HG03196 (cell line): ENCODE measurements around the gene VAV2.

Source experiments
- ATAC-seq: cut with Tn5 transposase; IDR thresholded peaks from one replicate; pipeline ENCODE4 v1.9.1; 2021; ENCODE audit not compliant: unreplicated experiment

Gene VAV2

GRCh38 chr9:133842721-133843227 is 149.3 kb downstream of the VAV2 start:
- ATAC-seq, result no peak

GRCh38 chr9:133842174-133842573 is 149.9 kb downstream of the VAV2 start:
- ATAC-seq, result no peak

- ATAC-seq, result no peak
Observed at GRCh38 chr9:133841167-133841812, 150.8 kb downstream of the VAV2 start.

- ATAC-seq, result no peak
Observed at GRCh38 chr9:133839822-133840329, 152.2 kb downstream of the VAV2 start.

GRCh38 chr9:133838859-133839507 is 153.1 kb downstream of the VAV2 start:
- ATAC-seq, result no peak

DNA sequence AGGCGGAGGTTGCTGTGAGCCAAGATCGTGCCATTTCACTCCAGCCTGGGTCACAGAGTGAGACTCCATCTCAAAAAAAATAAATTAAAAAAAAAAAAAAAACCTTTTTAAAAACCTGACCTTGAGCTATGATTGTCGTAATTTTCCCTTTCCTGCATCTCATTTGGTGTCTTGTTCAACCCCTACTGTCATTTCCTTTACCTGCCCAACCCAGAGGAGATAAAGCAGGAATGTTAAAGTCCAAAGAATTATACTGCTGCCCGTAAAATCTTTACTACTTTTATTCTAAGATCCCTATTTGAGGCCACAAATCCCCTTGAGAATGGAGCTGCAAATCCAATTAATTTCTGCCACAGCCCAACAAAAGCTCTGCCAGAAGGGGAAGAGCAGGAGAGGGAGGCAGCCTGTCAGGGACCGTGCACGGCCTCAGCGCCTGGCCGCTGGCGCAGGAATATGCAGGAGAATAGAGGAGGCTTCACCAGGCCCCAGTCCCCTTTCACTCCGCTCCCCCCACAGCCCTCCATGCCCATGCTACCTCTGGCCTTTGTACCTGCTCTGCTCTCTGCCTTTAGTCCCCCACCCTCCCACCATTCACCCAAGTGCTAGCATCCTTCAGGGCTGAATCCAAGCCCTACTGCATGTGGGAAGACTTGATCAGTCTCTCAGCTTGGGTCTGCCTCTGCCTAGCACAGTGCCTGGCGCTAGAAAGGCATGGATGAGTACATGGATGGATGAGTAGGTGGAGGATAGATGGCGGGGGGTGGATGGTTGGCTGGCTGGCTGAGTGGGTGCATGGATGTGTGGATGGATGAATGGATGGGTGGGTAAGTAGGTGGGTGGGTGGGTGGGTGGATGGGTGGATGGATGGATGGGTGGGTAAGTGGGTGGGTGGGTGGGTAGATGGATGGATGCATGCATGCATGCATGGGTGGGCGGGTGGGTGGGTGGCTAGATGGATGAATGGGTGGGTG is 154.2 kb downstream of the VAV2 start:
- ATAC-seq, result no peak

DNA sequence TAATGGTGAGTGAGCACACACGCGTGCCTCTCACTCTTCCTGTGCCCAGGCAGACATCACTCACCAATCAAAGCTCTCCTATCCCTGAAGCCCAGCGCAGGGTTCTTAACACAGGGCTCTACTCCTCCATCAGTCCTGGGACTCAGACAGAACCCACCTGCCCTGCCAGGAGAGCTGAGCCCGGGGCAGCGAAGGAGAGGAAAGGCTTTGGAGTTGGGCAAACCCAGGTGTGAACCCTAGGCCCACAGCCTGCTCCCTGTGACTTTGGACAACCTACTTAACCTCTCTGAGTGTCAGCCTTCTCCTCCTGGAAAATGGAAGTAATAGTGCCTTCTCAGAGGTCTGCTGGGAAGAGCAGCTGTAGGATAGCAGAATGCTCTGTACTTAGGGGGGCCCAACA is 155.3 kb downstream of the VAV2 start:
- no peak for ATAC-seq

- no peak for ATAC-seq
Observed at GRCh38 chr9:133836001-133836758, 155.9 kb downstream of the VAV2 start.

DNA sequence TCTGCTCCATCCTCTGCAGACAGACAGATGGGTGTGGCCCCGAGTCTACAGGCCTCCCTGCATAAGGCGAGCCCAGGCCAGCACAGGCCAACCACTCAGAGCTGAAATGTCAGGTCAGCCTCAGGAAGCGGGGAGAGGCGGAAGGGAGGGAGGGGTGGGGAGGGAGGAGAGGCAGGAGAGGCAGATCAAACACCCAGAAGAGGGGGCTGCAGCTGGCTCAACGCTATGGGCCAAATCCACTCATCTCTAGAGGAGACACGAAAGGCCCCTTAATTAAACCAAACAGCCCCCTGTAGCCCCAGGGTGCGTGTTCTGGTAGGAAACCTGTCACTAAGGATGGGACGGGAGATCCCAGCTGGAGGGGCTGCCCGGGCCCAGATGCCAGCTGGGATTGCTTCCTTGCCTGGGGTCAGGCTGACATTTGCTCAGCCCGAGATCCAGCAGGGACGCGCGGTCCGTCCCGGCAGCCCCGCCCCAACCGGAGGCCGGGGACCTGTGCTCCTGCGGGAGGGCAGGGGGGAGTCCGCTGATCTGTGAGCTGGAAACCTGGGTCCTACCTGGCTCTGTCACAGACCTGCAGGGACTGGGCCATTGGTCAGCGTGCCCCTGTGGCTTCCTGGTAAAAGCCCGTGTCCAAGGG is 156.7 kb downstream of the VAV2 start:
- no peak for ATAC-seq

- no peak for ATAC-seq
Observed at GRCh38 chr9:133834080-133834976, 157.8 kb downstream of the VAV2 start.

DNA sequence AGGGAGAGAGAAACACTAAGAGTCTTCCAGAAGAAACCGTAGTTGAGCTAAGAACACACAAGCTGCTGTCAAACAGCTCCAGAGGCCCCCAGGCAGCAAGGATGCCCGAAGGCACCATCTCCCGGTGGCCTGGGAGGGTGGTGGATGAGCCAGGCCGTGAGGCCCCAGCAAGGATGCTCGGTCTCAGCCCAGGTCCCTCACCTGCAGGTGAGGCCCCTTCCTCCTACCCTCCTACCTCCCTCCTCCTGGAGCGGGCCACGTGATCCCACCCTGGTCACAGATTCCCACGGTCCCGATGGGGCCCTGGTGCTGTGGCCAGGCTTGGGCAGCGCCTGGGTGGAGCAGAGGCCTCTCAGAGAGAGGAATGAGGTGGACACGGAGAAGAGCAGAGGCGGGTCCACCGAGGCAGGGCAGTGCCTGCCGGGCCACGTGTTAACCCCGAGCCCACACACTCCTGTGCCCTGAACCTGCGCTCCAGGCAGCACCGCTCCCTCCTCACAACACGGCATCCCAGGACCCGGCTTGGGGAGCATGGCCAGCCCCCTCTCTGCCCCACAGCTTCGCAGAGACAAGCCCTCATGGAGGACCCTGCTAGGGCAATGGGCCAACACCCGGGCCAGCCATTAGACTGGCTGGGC is 158.6 kb downstream of the VAV2 start:
- ATAC-seq, result no peak

- ATAC-seq, result no peak
Observed at GRCh38 chr9:133832877-133833276, 159.2 kb downstream of the VAV2 start.

DNA sequence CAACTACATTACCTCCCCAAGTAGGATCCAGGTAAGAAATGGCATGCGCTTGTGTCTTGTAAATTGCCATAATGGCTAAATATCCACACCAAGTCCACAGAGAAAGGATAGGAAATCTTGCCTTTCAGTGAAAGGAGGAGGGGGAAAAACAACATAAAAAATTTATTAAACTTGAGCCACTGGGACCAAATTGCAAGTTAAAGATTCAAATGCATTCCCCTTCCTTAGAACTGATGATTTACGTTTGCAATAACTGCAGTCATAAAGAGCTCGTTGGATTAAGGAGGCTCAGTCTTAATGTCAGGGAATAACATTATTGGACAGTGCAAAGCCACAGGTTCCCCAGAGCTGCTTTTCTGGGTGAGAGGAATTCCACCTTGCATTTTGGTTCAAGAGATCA is 161.4 kb downstream of the VAV2 start:
- ATAC-seq, result no peak

- no peak for ATAC-seq
Observed at GRCh38 chr9:133830310-133830709, 161.8 kb downstream of the VAV2 start.

DNA sequence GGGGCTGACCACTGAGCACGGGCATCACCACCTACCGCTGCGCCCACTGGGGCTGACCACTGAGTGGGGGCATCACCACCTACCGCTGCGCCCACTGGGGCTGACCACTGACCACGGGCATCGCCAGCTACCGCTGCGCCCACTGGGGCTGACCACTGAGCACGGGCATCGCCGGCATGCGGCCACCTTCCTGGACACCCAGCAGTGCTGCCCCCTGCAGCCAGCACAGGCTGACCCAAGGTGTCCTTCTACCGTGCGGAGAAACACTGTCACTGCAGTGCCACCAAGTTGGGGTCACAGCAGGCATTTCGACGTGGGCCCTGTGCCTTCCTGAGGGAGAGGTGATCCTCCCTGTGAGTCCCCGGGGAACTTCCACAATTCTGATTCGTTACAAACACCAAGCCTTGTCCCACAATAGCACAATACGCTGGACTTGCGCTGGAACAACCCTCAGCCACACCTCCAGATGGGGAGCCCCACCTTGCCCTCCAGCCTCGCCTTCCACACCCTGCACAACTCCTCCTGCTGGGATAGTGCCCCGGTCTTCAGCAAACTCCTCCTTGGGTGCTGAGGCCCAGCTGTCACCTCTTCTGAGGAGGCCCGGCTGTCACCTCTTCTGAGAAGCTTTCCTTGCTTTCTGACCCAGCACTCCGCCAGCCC is 163.7 kb downstream of the VAV2 start:
- no peak for ATAC-seq

GRCh38 chr9:133826289-133827085 is 165.6 kb downstream of the VAV2 start:
- ATAC-seq, result no peak

DNA sequence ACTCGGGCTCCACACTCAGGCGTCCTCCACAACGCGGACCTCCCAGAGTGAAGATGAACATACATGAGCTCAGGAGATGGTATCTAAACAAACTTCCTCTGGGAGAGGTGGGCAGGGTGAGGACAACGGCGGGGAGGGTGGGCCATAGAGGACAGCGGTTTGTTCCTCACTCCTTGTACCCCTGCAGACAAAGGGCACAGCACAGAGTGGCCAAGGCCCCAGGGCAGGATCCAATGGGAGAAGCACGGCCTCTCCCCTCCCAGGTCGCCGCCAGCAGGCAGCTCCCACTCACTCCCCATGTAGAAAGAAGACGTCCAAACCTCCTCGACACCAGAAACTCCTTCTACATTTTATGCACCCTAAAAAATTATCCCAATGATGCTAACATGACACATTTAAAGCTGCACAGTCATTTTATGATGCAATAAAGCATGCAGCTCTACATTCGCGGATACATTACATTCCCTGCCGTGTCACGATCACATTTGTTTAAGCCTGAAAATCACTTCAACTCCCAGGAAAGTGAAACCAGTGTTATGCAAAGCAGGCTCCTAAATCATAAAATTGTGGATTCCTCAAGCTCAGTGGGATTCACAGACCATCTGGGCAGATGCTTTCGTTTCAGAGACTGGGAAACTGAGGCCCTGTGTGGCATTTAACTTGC is 166.4 kb downstream of the VAV2 start:
- no peak for ATAC-seq
